B cell (primary cell): Measurements from ENCODE around the gene BORCS8. TPM values are rescaled to one million over a fixed set of nuclear protein-coding genes. Genes with fewer than 3 reads are reported as not detected.

Source experiments
- ATAC-seq: fragments of 200-7000 bp; cut with Tn5 transposase; one replicate; pipeline ENCODE4 v1.10.0; 2021; ENCODE audit warnings: low read depth, mild to moderate bottlenecking, moderate number of reproducible peaks, moderate library complexity
- CTCF ChIA-PET: fragments of 350-600 bp; sonication (Branson Sonifier 250); formaldehyde crosslinking; loops from one replicate; lab custom pipeline; 2021; ENCODE audit warnings: antibody characterized with exemption, inconsistent platforms; lab: Charles Lee
- POLR2A ChIA-PET: fragments of 350-600 bp; sonication (Branson Sonifier 250); formaldehyde crosslinking; loops from one replicate; lab custom pipeline; 2021; ENCODE audit warnings: antibody characterized with exemption; lab: Charles Lee
- DNase-seq: peaks from one replicate; pipeline ENCODE4 v3.0.0; 2013
- H2AFZ ChIP-seq: 2 replicates; pipeline ENCODE4 v1.6.1; 2012; ENCODE audit warnings: mild to moderate bottlenecking, low read depth, low read length; ENCODE audit not compliant: insufficient read depth, poor library complexity, severe bottlenecking
- H3K27ac ChIP-seq, 2 donors: 1 replicate in 1 of 2; 2 replicates in 1 of 2; pipeline ENCODE4 v1.5.1; 2012 to 2013; ENCODE audit warnings: low read length in 2 of 2, mild to moderate bottlenecking in 2 of 2, moderate library complexity in 1 of 2
- H3K27me3 ChIP-seq, 4 experiments: fragments of 200-600 bp in 1 of 4; sonication (generic) in 1 of 4; replicated peaks in 1 of 4; 1 replicate in 2 of 4; 2 replicates in 2 of 4; pipeline versions ENCODE4 v1.6.1 to v1.7.0; 2013 to 2016; ENCODE audit warnings: low read length in 3 of 4, mild to moderate bottlenecking in 2 of 4, mixed read lengths in 1 of 4, moderate library complexity in 1 of 4; ENCODE audit not compliant: insufficient read depth in 4 of 4, control insufficient read depth in 3 of 4; ENCODE audit errors: control extremely low read depth in 1 of 4
- H3K36me3 ChIP-seq, 2 experiments: replicated peaks in 1 of 2; 1 replicate in 1 of 2; 2 replicates in 1 of 2; pipeline versions ENCODE4 v1.6.1 to v1.7.1; 2013; ENCODE audit warnings: low read length in 1 of 2; ENCODE audit not compliant: insufficient read depth in 2 of 2, control insufficient read depth in 1 of 2; ENCODE audit errors: control extremely low read depth in 1 of 2, extremely low read depth in 1 of 2
- H3K4me1 ChIP-seq, 2 donors: fragments of 200-600 bp in 1 of 2; sonication (generic) in 1 of 2; 1 replicate in 1 of 2; 2 replicates in 1 of 2; pipeline versions ENCODE4 v1.5.1 to v1.6.1; 2013 to 2017; ENCODE audit warnings: low read length in 2 of 2; ENCODE audit not compliant: control insufficient read depth in 2 of 2, insufficient read depth in 2 of 2
- H3K4me2 ChIP-seq: replicated peaks from 2 replicates; pipeline ENCODE3; 2012; ENCODE audit warnings: mild to moderate bottlenecking, low read depth, low read length; ENCODE audit not compliant: poor library complexity, severe bottlenecking
- H3K4me3 ChIP-seq, 5 experiments: fragments of 200-600 bp in 1 of 5; sonication (generic) in 1 of 5; 1 replicate in 3 of 5; 2 replicates in 2 of 5; pipeline versions ENCODE4 v1.5.1 to v1.7.0; 2011 to 2016; ENCODE audit warnings: low read length in 4 of 5, mild to moderate bottlenecking in 4 of 5, low read depth in 2 of 5, control low read depth in 1 of 5, moderate library complexity in 1 of 5; ENCODE audit not compliant: insufficient read depth in 1 of 5; ENCODE audit errors: control extremely low read depth in 1 of 5, extremely low read depth in 1 of 5
- H3K79me2 ChIP-seq: fragments of 200-600 bp; sonication (generic); one replicate; pipeline ENCODE4 v1.6.0; 2016; ENCODE audit warnings: low read length; ENCODE audit not compliant: control insufficient read depth, insufficient read depth
- H3K9ac ChIP-seq: fragments of 200-600 bp; sonication (generic); 2 replicates; pipeline ENCODE4 v1.6.1; 2017; ENCODE audit warnings: mild to moderate bottlenecking, low read length, moderate library complexity
- H3K9me3 ChIP-seq, 3 donors: one replicate each; pipeline versions ENCODE4 v1.6.1 to v1.7.1; 2013; ENCODE audit warnings: low read length in 2 of 3; ENCODE audit not compliant: control insufficient read depth in 2 of 3, insufficient read depth in 1 of 3; ENCODE audit errors: control extremely low read depth in 1 of 3
- H4K20me1 ChIP-seq: 2 replicates; pipeline ENCODE4 v1.6.0; 2012; ENCODE audit warnings: mild to moderate bottlenecking, low read length; ENCODE audit not compliant: insufficient read depth, control insufficient read depth, poor library complexity, severe bottlenecking
- H3K27ac Mint-ChIP-seq: one replicate; pipeline ENCODE4 v1.8.0; 2021; ENCODE audit warnings: mixed read lengths
- H3K27me3 Mint-ChIP-seq: one replicate; pipeline ENCODE4 v1.8.0; 2021; ENCODE audit warnings: mixed read lengths
- H3K4me1 Mint-ChIP-seq: one replicate; pipeline ENCODE4 v1.8.0; 2021; ENCODE audit warnings: mixed read lengths
- H3K4me3 Mint-ChIP-seq: one replicate; pipeline ENCODE4 v1.8.0; 2021; ENCODE audit warnings: mixed read lengths
- H3K9me3 Mint-ChIP-seq: one replicate; pipeline ENCODE4 v1.8.0; 2022; ENCODE audit warnings: mixed read lengths; ENCODE audit not compliant: insufficient read depth
- EZH2 ChIP-seq: IDR thresholded peaks from 2 replicates; pipeline ENCODE4 v1.6.1; 2012; ENCODE audit warnings: borderline replicate concordance, low read depth, mild to moderate bottlenecking, moderate library complexity, low read length; ENCODE audit not compliant: insufficient read depth, poor library complexity, severe bottlenecking
- WGBS: methylation state at CpG from one replicate; pipeline ENCODE4 v1.1.5; 2013; ENCODE audit warnings: missing lambda C conversion rate; ENCODE audit not compliant: insufficient coverage; 5-methylcytosine and 5-hydroxymethylcytosine counted together
- intact Hi-C: fragments of 100-400 bp; cut with micrococcal nuclease; formaldehyde crosslinking; loops from one replicate; pipeline ENCODE4 v1.10.0; 2022
- polyA plus RNA-seq: library from polyadenylated mRNA; depleted of rRNA; stranded (reverse); fragments of >200 nt; gene quantifications from 2 replicates; pipeline ENCODE4 v1.2.3, GENCODE V29; 2012
- total RNA-seq, 2 donors: library from RNA; stranded (reverse); fragments of 120-200 nt in 1 of 2; gene quantifications; 1 replicate in 1 of 2; 2 replicates in 1 of 2; pipeline versions ENCODE4 v1.2.3 to v1.2.4, GENCODE V29; 2013 to 2022
- TF ChIP-seq, protein P1 (sequence below): fragments of 200-600 bp; IDR thresholded peaks from one replicate; pipeline ENCODE4 v1.8.0; 2022; ENCODE audit warnings: antibody characterized with exemption, mild to moderate bottlenecking

BORCS8 gene
- total and polyA plus RNA-seq, 2 donors (not counting 1 experiment from before 2014, with no cell fraction given), result 37.6 to 63.1 TPM

DNA sequence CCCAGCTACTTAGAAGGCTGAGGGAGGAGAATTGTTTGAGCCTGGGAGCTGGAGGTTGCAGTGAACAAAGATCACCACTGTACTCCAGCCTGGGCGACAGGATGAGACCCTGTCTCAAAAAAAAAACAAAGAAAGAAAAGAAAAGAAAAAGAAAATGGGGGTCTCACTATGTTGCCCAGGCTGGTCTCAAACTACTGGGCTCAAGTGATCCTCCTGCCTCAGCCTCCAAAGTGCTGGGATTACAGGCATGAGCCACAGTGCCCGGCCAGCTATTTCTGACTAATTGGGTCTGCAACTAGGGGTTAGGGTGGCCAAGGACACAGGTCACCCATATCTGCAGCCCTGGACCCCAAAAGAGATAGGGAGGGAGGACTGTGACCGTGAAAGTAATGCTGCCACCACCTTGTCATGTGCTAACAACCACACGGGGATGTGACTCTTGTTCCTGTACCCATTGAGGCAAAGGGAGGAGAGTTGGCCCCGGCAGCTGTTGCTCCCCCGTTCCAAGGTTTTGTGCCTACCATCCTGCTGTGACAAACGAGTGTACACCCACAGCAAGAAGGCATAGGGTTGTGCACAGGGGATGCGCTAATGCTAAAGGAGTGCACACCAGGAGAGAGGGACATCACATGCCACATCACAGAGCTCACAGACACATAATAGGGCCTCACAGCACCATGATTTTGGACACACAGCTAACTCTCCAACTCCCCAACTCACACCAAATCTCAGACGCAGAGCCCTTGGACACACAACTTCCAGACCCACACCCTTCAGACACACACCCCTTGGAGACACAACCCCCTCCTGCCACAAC, 22.5 kb downstream of the BORCS8 start:
- Histone ChIP-seq H3K27me3 (peaks cover 0 to 18% (median 2%) of the 10 kb centered on the region in 4 experiments), H3K36me3 (no peaks in the 10 kb centered on the region), H3K4me2 (peak overlapping the region; percentile 84), H3K79me2 (no peaks in the 10 kb centered on the region), H3K4me1 (peaks cover 13 to 25% of the 10 kb centered on the region in 2 donors), H3K9me3 (peaks cover 0 to 11% (median 0%) of the 10 kb centered on the region in 3 donors), H3K27ac (no peak overlapping the region), H4K20me1 (no peaks in the 10 kb centered on the region), H3K4me3 (peak overlapping the region; percentile 7 to 46 (median 26)), H2AFZ (peak overlapping the region; percentile 36), H3K9ac (peak overlapping the region; percentile 27)
- no peak for ATAC-seq
- POLR2A ChIA-PET, result interaction anchor here (0.7 to 1.8 kb wide), 4 partner anchors 9 to 1355 kb away, joined by 3 to 8 read pairs (median 4); no protein-coding TSS in a partner anchor
- Mint-ChIP-seq H3K4me3 (peak overlapping the region; percentile 82), H3K9me3 (no peaks in the 10 kb centered on the region), H3K4me1 (peaks cover 31% of the 10 kb centered on the region), H3K27ac (peak overlapping the region; percentile 56), H3K27me3 (peaks cover 8% of the 10 kb centered on the region)
- no peak for DNase-seq
- TF ChIP-seq, protein P1, sequence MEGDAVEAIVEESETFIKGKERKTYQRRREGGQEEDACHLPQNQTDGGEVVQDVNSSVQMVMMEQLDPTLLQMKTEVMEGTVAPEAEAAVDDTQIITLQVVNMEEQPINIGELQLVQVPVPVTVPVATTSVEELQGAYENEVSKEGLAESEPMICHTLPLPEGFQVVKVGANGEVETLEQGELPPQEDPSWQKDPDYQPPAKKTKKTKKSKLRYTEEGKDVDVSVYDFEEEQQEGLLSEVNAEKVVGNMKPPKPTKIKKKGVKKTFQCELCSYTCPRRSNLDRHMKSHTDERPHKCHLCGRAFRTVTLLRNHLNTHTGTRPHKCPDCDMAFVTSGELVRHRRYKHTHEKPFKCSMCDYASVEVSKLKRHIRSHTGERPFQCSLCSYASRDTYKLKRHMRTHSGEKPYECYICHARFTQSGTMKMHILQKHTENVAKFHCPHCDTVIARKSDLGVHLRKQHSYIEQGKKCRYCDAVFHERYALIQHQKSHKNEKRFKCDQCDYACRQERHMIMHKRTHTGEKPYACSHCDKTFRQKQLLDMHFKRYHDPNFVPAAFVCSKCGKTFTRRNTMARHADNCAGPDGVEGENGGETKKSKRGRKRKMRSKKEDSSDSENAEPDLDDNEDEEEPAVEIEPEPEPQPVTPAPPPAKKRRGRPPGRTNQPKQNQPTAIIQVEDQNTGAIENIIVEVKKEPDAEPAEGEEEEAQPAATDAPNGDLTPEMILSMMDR, result no peak
- no peak for TF ChIP-seq EZH2
- CTCF ChIA-PET, result interaction anchor here (1.0 to 13.6 kb wide), 5 partner anchors 12 to 321 kb away, joined by 3 to 285 read pairs (median 4); no protein-coding TSS in a partner anchor
- intact Hi-C loops, result loop anchor here (1.0 kb wide), 2 partner anchors 9 to 31 kb away; partner anchors contain the start of gene TMEM161A
- WGBS, result 71% methylated on average over 9 of the region's 9 CpGs

DNA sequence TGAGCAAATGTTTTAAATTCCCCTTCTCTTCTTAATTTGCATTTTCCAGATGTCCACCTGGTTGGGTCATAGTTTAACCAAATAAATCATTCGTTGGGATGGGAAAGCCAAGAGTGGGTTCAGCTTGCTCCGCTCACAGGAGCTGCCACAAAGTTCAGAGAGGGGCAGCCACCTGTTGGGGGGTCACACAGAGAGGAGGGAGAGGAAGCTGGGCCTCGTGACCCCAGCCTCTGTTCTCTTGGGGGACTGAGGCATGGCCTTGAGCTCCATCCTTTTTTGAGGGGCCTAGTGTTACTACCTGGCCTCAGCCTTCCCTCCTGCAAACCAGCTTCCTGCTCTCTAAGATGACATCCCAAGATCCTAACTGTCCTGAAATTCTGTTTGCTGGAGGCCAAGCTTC, 24.3 kb downstream of the BORCS8 start:
- no peaks in the 10 kb centered on the region for H3K36me3 ChIP-seq
- no peaks in the 10 kb centered on the region for H3K9me3 Mint-ChIP-seq
- ChIA-PET POLR2A (no interaction called here), CTCF (interaction anchor here (1.9 to 13.6 kb wide), 2 partner anchors 7 to 23 kb away, joined by 11 to 285 read pairs; no protein-coding TSS in a partner anchor)
- peaks cover 0 to 18% (median 2%) of the 10 kb centered on the region in 4 experiments for H3K27me3 ChIP-seq
- intact Hi-C loops, result no loop called here
- WGBS, result 74% methylated on average over 2 of the region's 3 CpGs
- no peak overlapping the region for H3K4me3 ChIP-seq
- H3K4me3 Mint-ChIP-seq, result no peak overlapping the region
- ATAC-seq, result no peak
- H3K27ac ChIP-seq, result no peak overlapping the region
- no peak overlapping the region for H2AFZ ChIP-seq
- H3K9ac ChIP-seq, result no peak overlapping the region
- H3K27ac Mint-ChIP-seq, result no peak overlapping the region
- DNase-seq, result no peak
- H3K4me1 ChIP-seq, result peaks cover 13 to 25% of the 10 kb centered on the region in 2 donors
- H3K4me1 Mint-ChIP-seq, result peaks cover 32% of the 10 kb centered on the region
- no peak overlapping the region for H3K4me2 ChIP-seq
- no peaks in the 10 kb centered on the region for H4K20me1 ChIP-seq
- H3K9me3 ChIP-seq, result peaks cover 0 to 11% (median 0%) of the 10 kb centered on the region in 3 donors
- TF ChIP-seq, protein P1, result no peak
- TF ChIP-seq EZH2, result no peak
- H3K79me2 ChIP-seq, result no peaks in the 10 kb centered on the region
- peaks cover 8% of the 10 kb centered on the region for H3K27me3 Mint-ChIP-seq
